ENCODE results near the gene OGFRL1. TPM values are rescaled to one million over a fixed set of nuclear protein-coding genes. Genes with fewer than 3 reads are reported as not detected.

The OGFRL1 gene
- total and polyA plus RNA-seq, 2 of the 4 experiments (the other 2 are of a cell fraction): 5.4 to 5.7 TPM

DNA sequence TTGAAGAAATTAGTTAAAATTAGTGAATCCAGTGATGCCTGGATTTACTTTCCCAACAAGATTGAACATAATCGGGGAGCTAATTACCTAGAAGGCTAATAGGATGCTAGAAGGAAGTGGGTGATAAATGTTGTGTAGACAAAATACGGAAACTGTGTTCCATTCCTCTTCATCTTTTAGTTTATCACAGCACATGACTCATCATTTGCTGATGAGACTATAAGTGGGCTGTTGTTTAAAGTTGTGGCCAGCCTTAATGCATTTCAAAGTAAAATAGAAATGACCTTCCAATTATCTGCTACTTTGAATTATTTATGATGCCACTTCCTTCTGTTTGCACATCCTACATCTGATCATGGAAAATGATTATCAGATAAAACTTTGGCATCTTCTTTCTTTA is 43.4 kb downstream of the OGFRL1 start:
- Histone ChIP-seq H2BK5ac (ENCODE audit: low read depth, low read length, poor library complexity, severe bottlenecking) (no peak overlapping the region), H2AK9ac (replicated peaks; ENCODE audit: low read depth, low read length, poor library complexity) (no peak overlapping the region), H3K4me3 (ENCODE audit: insufficient read depth, low read depth, low read length) (no peak overlapping the region), H3K9me1 (ENCODE audit: insufficient read depth, low read length) (peaks cover 8% of the 10 kb centered on the region), H2AK5ac (ENCODE audit: low read depth, low read length) (no peak overlapping the region), H3K9me3 (ENCODE audit: control insufficient read depth, insufficient read depth, low read length) (no peaks in the 10 kb centered on the region), H3K18ac (ENCODE audit: low read depth, low read length) (peak overlapping the region; percentile 61; the same call in 1 of the 2 replicates), H3K36me3 (ENCODE audit: control insufficient read depth, insufficient read depth, low read length) (no peaks in the 10 kb centered on the region), H2BK120ac (ENCODE audit: low read depth, low read length) (no peak overlapping the region), H3K4me2 (ENCODE audit: low read depth, low read length) (no peak overlapping the region), H3K4me1 (ENCODE audit: control insufficient read depth, insufficient read depth, low read length) (peaks cover 6% of the 10 kb centered on the region), H4K91ac (ENCODE audit: insufficient read depth, low read depth, low read length) (no peak overlapping the region), H3K27ac (ENCODE audit: insufficient read depth, low read length) (no peak overlapping the region), H3K27me3 (ENCODE audit: control insufficient read depth, insufficient read depth, low read length) (no peaks in the 10 kb centered on the region), H2AFZ (replicated peaks; ENCODE audit: low read length, poor library complexity) (no peak overlapping the region), H3K9ac (ENCODE audit: low read depth, low read length) (no peak overlapping the region), H3K14ac (replicated peaks; ENCODE audit: low read depth, low read length) (no peak overlapping the region), H4K8ac (ENCODE audit: low read depth in 2 of 2, low read length in 2 of 2) (no peak overlapping the region), H2BK15ac (ENCODE audit: low read depth, low read length) (no peak overlapping the region), H3K4ac (ENCODE audit: low read depth, low read length) (no peak overlapping the region), H2BK20ac (ENCODE audit: low read depth, low read length) (no peak overlapping the region), H3K23ac (ENCODE audit: low read depth, low read length) (no peak overlapping the region), H3K56ac (ENCODE audit: extremely low read depth, insufficient read depth, low read length) (no peak overlapping the region), H4K20me1 (ENCODE audit: insufficient read depth, low read length) (no peaks in the 10 kb centered on the region), H4K5ac (ENCODE audit: low read depth, low read length) (no peak overlapping the region), H3K79me1 (ENCODE audit: low read depth in 1 of 2, low read length in 2 of 2) (peaks cover 3 to 8% of the 10 kb centered on the region in 2 experiments; a peak in 2 of 4 replicates)
- BruUV-seq (replicated peaks): no TSS peak
- in situ Hi-C loops (cut with MboI; ENCODE audit: low sequenced_read_pairs) (no loop called here), dilution Hi-C loops (cut with HindIII; ENCODE audit: low sequenced_read_pairs, unreplicated experiment) (no loop called here), intact Hi-C loops (cut with micrococcal nuclease) (no loop called here)
- CTCF ChIA-PET: no interaction called here
- ATAC-seq (ENCODE audit: low read depth) (peak; percentile 38; the same call in 1 of the 2 replicates), DNase-seq (peak; percentile 49)
- WGBS, 2 experiments (ENCODE audit: extremely low coverage in 2 of 2, insufficient read length in 1 of 2): no CpG with 5 or more reads among the region's 2 CpGs
- TF ChIP-seq MAZ (IDR thresholded peaks at IDR 0.05; ENCODE audit: borderline replicate concordance, low read depth, low read length) (no peak), MXI1 (IDR thresholded peaks at IDR 0.05; ENCODE audit: borderline replicate concordance, low read depth, low read length) (no peak), NFE2L2 (IDR thresholded peaks at IDR 0.05; ENCODE audit: low read depth, low read length) (peak; percentile 41; the same call in 1 of the 2 replicates), MAFK (IDR thresholded peaks at IDR 0.05; ENCODE audit: low read depth, low read length) (peak; percentile 42; the same call in 1 of the 2 replicates), FOS (IDR thresholded peaks at IDR 0.05; ENCODE audit: low read depth, low read length) (peak; percentile 70; the same call in 1 of the 2 replicates), SMC3 (IDR thresholded peaks at IDR 0.05; ENCODE audit: low read depth, low read length) (no peak), RFX5 (IDR thresholded peaks at IDR 0.05; ENCODE audit: low read depth, low read length) (no peak), CHD1 (IDR thresholded peaks at IDR 0.05; ENCODE audit: low read depth, low read length) (no peak)
- TF ChIP-seq, protein P1, sequence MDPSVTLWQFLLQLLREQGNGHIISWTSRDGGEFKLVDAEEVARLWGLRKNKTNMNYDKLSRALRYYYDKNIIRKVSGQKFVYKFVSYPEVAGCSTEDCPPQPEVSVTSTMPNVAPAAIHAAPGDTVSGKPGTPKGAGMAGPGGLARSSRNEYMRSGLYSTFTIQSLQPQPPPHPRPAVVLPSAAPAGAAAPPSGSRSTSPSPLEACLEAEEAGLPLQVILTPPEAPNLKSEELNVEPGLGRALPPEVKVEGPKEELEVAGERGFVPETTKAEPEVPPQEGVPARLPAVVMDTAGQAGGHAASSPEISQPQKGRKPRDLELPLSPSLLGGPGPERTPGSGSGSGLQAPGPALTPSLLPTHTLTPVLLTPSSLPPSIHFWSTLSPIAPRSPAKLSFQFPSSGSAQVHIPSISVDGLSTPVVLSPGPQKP (IDR thresholded peaks at IDR 0.05; ENCODE audit: borderline replicate concordance, low read depth, low read length): no peak
- POLR2A ChIA-PET (ENCODE audit: unreplicated experiment): no interaction called here
